Effector CD4-positive, alpha-beta T cell (primary cell): Measurements from ENCODE around the gene SGPL1.
"Not testable (repeated sequence)": the region's sequence is repeated elsewhere in the genome, so short reads cannot be mapped to it uniquely, and the experiment has no call there.

Experiments
- DNase-seq: peaks from one replicate; pipeline ENCODE4 v3.0.0-alpha.2; 2020

The SGPL1 gene

DNA sequence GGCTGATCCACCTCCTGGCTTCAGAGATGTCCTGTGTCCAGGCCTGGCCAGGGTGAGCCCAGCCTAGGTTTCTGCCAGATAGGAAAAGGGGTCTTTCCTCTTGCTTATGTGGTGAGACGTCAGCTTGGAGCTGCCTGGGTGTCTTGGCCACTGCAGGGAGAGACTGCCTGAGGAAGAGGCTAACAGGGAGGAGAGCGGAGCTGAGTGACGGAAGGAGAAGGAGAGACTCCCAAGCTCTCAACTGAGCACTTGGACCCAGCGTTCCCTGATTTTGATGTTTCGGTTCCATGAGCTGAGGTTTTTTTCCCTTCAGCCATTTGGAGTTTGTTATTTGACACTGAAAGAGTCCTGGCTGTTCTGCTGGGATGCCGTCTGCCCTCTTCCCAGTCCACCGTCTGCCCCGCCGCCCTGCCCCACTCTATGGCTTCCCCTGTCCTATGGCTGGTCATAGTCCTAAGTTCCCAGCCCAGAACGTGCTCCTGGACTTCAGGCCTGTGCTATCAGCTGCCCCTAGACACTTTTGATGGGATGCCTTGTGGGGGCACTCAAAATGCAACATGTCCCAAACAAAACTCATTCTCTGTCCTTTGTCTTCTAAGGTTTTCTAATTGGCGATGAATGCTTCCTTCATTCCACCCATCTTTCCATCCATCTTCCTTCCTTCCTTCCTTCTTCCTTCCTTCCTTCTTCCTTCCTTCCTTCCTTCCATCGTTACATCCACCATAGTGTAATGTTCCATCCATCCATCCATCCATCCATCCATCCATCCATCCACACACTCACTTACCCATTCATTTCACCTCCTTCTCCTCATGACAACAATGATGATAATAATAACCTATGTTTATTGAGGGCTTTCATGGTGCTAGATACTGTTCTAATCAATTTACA, 92.9 kb downstream of the SGPL1 start:
- no peak for DNase-seq

DNA sequence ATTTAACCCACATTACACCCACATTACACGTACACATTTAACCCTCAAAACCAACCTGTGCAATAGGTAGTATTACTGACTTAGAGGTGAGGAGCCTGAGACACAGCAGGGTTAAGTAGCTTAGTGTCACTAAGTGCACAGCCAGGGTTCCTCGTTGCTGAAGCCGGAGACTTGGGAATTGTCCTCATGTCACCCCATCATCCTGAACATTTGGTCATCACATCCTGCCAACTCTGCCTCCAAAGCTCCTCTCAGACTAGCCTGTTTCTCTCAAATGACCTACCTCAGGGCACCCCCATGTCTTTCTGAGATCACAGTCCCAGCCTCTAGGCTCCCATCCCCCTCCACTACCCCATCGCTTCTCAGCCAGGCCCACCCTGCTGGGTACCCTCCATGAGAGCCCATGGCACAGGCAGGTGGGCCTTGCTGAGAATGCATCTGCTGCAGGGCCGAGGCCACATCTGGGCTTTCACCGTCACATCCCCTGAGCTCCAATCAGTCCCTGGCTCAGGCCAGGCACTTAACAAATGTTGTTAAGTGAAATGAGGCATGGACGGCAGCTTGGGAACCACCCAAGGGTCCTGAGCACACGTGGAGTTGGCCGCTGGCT, 93.7 kb downstream of the SGPL1 start:
- DNase-seq = no peak

DNA sequence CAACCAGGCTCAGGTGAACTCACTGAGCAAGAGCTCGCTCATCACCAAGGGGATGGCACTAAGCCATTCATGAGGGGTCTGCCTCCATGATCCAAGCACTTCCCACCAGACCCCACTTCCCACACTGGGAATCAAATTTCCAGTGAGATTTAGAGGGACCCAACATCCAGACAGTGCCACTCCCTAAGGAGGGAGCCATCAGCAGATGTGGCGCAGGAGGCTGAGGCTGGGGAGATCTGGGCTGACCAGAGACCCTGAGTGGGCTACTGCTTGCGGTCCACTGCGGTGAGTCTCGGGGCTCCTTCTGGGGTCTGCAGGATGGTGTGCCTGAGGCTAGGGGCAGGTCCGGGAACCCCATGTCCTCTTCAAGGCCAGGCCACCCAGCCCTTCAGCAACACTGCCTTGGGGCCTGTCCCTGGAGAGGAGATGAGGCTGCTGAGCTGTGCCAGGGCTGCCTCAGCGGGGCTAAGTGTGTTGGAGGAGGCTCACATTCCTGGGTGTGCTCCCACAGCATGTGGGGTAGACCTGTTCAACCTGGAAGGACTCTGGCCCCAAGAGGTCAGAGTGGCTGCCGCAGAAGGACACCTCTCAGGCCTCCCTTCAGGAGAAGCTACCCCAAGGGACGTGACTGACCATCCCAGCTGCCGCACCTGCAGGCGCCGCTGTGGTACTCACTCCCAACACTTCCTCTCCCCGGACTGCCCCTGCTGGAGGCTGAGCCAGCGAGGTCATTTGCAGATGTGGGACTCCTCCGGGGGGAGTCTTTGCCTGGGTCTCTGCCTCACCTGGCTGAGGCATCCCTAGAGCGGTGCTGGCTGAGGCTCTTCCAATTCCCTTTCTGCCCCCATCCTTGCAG, 95.0 kb downstream of the SGPL1 start:
- DNase-seq = no peak

GRCh38 chr10:70911386-70911785, 95.6 kb downstream of the SGPL1 start:
- DNase-seq = no peak

- DNase-seq = no peak
Observed at GRCh38 chr10:70912556-70912955, 96.8 kb downstream of the SGPL1 start.

GRCh38 chr10:70913191-70913892, 97.6 kb downstream of the SGPL1 start:
- no peak for DNase-seq

DNA sequence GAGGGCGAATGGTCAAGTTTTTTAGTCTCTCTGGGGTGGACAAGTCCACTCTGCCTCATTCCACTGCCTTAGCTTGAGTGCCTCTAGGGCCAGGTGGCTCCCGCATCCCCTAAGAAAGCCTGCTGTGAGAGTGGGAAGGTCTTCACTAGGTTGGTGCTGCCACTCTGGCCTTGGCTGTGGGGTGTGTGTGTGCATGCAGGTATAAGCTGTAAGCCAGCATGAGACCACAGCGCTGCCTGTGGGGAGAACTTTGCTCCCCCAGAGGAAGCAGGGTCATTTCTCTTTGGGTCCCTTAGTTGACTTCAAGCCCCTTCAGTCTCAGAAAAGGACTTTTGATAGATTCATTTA, 98.1 kb downstream of the SGPL1 start:
- no peak for DNase-seq

DNA sequence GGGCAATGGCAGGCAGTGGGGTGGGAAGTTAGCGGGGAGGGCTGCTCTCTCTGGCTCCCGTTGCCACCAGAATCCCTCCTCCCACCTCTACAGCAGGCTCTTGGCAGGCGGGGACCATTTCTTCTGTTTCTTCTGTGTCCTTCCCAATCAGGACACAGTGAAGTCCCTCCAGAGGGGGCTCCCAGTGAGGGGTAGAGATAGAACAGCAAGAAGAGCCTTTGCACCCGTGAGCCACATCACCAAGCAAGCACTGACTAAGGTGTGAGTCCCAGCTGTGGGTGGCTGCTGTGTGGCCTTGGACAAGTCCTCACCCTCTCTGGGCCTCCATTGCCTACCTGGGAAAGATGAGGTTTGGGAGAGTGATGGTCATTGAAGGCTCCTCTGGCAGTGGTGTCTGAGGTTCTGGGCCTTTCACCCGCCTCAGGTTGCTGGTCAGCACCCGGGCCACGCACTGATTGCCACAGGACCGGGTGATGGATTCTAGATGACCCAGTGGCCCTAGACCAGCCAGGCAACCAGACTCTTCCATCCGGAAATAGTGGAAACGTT, 98.6 kb downstream of the SGPL1 start:
- no peak for DNase-seq

DNA sequence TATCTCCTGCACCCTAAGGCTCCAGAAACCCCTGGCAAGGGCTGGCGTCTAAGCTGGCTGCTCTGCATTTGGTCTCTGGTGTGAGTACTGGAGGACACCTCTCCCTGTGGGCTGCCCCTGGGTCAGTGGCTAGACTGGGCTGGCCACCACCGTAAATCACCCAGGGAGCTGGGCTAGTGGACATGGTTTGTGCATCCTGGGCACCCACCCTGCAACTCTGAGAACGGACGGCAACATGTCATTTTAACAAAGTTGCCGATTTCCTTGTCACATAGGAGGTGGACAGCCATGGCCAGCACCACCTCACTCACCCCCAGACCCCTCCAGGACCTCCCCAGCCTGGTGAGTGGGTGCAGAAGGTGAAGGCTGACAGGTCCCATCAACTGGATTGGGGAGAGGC, 99.5 kb downstream of the SGPL1 start:
- DNase-seq = no peak

GRCh38 chr10:70915806-70916205, 100.1 kb downstream of the SGPL1 start:
- DNase-seq = no peak

DNA sequence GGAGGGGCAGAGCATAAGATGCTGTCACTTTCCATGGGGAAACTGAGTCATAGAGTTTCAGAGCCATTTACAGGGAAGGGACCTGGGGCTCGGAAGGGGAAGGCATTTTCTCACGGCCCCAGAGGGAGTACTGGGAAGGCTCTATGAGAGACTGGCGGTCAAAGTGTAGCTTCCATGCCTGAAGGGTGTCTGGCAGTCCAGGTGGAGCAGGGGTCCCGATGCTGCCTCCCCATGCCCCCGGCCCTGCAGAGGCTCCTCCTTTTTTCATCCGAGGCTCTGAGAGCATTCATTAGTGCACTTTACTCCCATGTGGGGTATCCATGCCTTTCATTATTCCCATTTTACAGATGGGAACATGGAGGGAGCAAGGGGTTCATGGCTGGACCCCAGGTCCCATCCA, 100.5 kb downstream of the SGPL1 start:
- DNase-seq = no peak

GRCh38 chr10:70917226-70917625, 101.5 kb downstream of the SGPL1 start:
- DNase-seq = no peak

- DNase-seq = no peak
Observed at GRCh38 chr10:70917635-70918034, 101.9 kb downstream of the SGPL1 start.

DNA sequence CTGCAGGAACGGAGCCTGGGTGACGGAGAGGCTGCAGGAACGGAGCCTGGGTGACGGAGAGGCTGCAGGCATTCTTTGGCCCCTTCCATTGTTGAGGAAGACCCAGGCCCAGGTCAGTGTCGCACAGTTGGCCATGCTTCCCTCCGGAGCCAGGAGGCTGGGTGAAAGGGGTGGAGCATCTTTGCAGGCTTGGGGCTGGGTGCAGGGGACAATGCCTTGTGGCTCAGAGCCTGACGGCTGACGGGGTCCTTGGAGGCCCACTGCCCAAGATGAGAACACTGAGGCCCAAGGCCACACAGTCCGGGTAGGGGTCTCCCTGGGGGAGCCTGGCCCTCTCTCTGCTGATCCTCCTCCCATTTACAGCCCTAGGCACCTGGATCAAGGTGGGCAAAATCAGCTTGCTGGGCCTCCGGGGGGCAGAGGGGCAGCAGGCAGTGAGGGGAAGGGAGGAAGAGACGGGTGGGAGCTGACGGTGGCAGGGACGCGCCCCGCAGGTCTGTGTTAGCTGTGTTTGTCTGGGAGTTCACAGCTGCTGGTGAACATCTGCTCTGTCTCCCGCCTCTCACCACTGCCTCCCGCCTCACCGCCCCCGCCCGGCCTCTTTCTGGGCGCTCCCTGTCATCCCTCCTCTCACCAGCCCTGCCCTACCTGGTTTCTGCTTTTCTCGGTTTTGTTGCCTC, 103.2 kb downstream of the SGPL1 start:
- no peak for DNase-seq

GRCh38 chr10:70919906-70920305, 104.2 kb downstream of the SGPL1 start:
- not testable (repeated sequence) for DNase-seq

GRCh38 chr10:70920519-70920918, 104.8 kb downstream of the SGPL1 start:
- no peak for DNase-seq

DNA sequence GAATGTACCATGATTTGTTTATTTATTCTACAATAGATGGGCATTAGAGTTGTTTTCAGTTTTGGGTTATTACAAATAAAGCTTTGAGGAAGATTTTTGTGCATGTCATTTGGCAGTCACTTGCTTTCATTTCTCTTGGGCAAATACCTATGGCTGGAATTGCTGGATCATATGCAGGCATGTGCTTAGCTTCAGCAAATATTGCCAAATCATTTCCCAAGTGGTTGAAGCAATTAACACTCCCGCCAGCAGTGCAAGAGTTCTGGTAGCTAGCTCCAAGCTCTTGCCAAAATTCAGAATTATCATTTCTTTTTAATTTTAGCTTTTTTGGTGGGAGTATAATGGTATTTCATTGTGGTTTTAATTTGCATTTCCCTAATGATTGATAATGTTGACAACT, 105.5 kb downstream of the SGPL1 start:
- DNase-seq = no peak

- no peak for DNase-seq
Observed at GRCh38 chr10:70923696-70924095, 107.9 kb downstream of the SGPL1 start.

DNA sequence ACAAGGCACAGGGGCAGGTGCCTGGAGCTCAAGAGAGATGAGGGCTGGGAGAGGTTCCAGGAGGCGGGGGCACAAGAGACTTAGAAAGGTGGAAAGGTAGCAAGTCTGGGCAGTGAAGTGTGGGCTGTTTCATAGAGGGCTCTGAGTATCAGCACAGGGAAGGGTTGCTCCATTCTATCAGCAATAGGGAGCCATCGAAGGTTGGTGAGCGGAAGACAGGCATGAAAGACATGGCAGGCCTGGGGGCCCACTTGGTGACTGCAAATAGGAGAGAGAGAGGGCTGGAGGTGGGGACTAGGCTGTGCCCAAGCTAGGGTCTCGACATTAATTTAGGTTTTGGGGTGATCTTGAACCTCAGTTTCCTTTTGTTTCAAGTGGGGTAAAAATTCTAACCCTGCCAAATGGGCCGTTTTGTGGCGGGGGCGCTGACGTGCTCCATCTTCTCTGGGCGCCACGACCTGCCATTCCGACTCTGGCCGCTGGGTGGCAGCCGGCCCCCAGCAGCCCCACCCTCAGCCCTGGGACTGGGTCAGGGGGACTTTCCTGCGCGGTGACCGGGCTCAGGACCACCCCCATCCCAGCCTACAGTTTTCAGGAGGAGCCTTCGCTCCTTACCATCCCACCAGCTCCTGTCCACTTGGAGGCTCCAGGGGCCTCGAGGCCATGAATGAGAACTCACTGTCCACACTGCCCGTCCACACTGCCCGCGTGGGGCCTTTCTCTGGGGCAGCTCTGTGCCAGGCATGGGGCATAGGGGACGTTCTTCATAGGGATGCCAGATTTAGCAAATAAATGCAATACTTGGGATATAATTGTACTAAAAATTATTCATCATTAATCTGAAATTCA, 109.9 kb downstream of the SGPL1 start:
- DNase-seq = peak; percentile 19

DNA sequence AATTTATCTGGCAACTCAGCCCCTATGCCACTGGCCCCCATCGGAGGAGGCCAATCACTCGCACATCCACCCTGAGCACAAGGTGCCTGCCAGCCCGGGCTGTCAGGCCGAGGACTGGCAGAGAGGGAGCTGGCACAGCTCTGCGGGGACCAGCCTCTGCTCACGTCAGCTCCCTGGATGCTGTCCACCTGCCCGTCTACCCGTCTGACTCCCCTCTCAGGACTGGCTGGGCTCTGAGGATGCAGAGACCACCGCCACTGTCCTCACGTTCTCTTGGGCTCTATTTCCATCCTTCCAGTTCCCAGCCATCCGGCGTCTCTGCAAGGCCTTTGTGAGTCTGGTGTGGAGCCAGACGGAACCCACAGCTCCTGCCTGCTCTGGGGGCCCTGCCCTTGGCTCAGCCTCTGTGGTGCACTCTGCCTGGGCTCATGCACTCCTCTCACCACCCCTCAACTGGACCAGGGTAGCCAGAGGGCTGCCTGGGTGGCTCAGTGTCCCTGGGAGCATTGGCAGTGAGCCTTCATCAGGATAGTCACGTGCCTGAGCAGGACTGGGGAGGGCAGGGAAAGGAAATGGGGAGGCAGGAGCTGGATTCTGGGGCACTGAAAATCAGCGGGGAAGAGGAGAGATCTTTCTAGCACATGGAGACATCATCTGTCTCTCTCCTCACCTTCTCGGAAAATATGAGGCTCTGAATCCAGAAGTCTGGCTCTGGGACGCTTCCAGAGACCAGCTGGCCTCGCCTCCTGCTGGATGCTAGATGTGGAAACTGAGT, 110.7 kb downstream of the SGPL1 start:
- DNase-seq = no peak
